Thyroid gland (tissue), 4 donors: Measurements from ENCODE around the gene RPTOR.

Experiments used
- POLR2A ChIP-seq, 2 donors: fragments of 450-650 bp; IDR thresholded peaks; one replicate each; pipeline ENCODE4 v1.6.1; 2017; ENCODE audit warnings: antibody characterized with exemption in 2 of 2, mild to moderate bottlenecking in 2 of 2, moderate library complexity in 1 of 2
- TF ChIP-seq, protein P1 (sequence below), 6 experiments: fragments of 200-600 bp in 3 of 6; fragments of 450-650 bp in 3 of 6; sonication (generic) in 3 of 6; IDR thresholded peaks; one replicate each; pipeline ENCODE4 v1.5.1; 2016 to 2019; ENCODE audit warnings: antibody characterized with exemption in 6 of 6, mild to moderate bottlenecking in 2 of 6, inconsistent platforms in 1 of 6, moderate library complexity in 1 of 6

DNA sequence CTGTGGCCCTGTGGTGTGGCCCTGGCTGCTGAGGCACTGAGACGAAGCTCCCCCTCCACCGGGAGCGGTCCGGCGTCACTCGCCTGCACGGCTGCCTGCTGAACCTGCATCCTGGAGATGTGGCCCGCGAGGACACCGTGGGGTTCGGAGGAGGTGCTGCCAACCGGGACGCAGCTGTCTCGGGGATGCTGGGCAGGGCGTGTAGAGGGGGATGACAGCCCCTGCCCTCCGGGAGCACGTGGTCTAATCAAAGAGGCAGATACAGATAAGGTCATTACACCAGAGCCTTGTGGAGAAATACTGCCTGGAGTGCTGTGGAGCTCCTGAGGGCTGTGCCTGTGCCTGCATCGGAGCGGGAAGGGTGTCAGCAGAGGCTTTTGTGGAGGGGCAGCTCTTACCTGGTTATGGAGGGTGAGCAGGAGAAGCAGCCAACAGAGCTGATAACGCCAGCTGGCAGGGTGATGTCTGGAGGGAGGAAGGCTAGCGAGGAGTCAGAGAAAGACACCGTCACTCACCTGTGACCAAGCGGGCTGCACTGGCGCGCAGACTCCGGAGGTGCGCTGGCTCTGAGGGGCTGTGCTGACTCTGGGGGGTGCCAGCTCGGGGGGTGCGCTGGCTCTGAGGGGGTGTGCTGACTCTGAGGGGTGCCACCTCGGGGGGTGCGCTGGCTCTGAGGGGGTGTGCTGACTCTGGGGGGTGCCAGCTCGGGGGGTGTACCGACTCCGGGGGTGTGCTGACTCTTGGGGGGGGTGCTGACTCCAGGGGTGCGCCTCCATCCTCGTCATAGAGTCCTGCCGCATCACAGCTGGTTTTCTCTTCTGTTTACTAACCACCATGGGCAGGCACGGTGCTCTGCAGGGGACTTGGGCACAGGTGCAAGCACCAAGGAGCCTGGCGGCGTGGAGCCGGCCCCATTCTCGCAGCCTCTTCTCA, 342.3 kb downstream of the RPTOR start:
- TF ChIP-seq, protein P1, sequence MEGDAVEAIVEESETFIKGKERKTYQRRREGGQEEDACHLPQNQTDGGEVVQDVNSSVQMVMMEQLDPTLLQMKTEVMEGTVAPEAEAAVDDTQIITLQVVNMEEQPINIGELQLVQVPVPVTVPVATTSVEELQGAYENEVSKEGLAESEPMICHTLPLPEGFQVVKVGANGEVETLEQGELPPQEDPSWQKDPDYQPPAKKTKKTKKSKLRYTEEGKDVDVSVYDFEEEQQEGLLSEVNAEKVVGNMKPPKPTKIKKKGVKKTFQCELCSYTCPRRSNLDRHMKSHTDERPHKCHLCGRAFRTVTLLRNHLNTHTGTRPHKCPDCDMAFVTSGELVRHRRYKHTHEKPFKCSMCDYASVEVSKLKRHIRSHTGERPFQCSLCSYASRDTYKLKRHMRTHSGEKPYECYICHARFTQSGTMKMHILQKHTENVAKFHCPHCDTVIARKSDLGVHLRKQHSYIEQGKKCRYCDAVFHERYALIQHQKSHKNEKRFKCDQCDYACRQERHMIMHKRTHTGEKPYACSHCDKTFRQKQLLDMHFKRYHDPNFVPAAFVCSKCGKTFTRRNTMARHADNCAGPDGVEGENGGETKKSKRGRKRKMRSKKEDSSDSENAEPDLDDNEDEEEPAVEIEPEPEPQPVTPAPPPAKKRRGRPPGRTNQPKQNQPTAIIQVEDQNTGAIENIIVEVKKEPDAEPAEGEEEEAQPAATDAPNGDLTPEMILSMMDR (IDR thresholded peaks at IDR 0.05): no peak
- TF ChIP-seq POLR2A (IDR thresholded peaks at IDR 0.05): no peak
